SK-N-MC (cell line): ENCODE results near the gene BRINP3.

Experiments
- EZH2 ChIP-seq: fragments of 200-600 bp; sonication (generic); IDR thresholded peaks from one replicate; pipeline ENCODE4 v1.6.1; 2017; ENCODE audit warnings: antibody characterized with exemption
- FOXP2 ChIP-seq: optimal IDR thresholded peaks from 2 replicates; pipeline ENCODE3; 2011; ENCODE audit warnings: mild to moderate bottlenecking, moderate library complexity; ENCODE audit not compliant: insufficient read depth; ENCODE audit errors: extremely low read length, control extremely low read depth
- POLR2AphosphoS5 ChIP-seq: IDR thresholded peaks from 2 replicates; pipeline ENCODE4 v1.6.1; 2012; ENCODE audit warnings: mild to moderate bottlenecking, low read depth, low read length, borderline replicate concordance

- TF ChIP-seq POLR2AphosphoS5 = no peak
- TF ChIP-seq EZH2 = no peak
- no peak for TF ChIP-seq FOXP2
Observed at GRCh38 chr1:190429141-190429540, 48.5 kb downstream of the BRINP3 start.
